T-helper 17 cell (primary cell): ENCODE results near the gene MEAF6. TPM values are rescaled to one million over a fixed set of nuclear protein-coding genes. Genes with fewer than 3 reads are reported as not detected.

Experiments
- ATAC-seq: fragments of 150-1000 bp; cut with Tn5 transposase; 2 replicates; pipeline ENCODE4 v1.10.0; 2021; ENCODE audit warnings: mild to moderate bottlenecking, moderate library complexity
- DNase-seq, 3 donors: peaks; one replicate each; pipeline versions ENCODE4 v3.0.0 to v3.0.0-alpha.2; 2020 to 2021
- H3K9me3 ChIP-seq: one replicate; pipeline ENCODE4 v1.7.0; 2013; ENCODE audit warnings: low read length, mild to moderate bottlenecking; ENCODE audit not compliant: control insufficient read depth, poor library complexity, severe bottlenecking
- H3K27ac Mint-ChIP-seq: one replicate; pipeline ENCODE4 v1.8.0; 2022; ENCODE audit warnings: mild to moderate bottlenecking, moderate library complexity, mixed read lengths
- H3K27me3 Mint-ChIP-seq: one replicate; pipeline ENCODE4 v1.8.0; 2022; ENCODE audit warnings: mixed read lengths
- H3K36me3 Mint-ChIP-seq: one replicate; pipeline ENCODE4 v1.8.0; 2022; ENCODE audit warnings: low read depth, mixed read lengths
- H3K4me1 Mint-ChIP-seq: one replicate; pipeline ENCODE4 v1.8.0; 2022; ENCODE audit warnings: mild to moderate bottlenecking, mixed read lengths
- H3K4me3 Mint-ChIP-seq: one replicate; pipeline ENCODE4 v1.8.0; 2022; ENCODE audit warnings: mild to moderate bottlenecking, moderate library complexity, mixed read lengths
- total RNA-seq, 4 donors: library from RNA in 2 of 4; stranded (reverse) in 2 of 4; gene quantifications; one replicate each; pipeline ENCODE4 v1.2.3 and lab custom pipeline; 2022 to 2026

The MEAF6 gene
- total RNA-seq, 2 donors from 2014 or later, result 54.7 to 58.0 TPM

DNA sequence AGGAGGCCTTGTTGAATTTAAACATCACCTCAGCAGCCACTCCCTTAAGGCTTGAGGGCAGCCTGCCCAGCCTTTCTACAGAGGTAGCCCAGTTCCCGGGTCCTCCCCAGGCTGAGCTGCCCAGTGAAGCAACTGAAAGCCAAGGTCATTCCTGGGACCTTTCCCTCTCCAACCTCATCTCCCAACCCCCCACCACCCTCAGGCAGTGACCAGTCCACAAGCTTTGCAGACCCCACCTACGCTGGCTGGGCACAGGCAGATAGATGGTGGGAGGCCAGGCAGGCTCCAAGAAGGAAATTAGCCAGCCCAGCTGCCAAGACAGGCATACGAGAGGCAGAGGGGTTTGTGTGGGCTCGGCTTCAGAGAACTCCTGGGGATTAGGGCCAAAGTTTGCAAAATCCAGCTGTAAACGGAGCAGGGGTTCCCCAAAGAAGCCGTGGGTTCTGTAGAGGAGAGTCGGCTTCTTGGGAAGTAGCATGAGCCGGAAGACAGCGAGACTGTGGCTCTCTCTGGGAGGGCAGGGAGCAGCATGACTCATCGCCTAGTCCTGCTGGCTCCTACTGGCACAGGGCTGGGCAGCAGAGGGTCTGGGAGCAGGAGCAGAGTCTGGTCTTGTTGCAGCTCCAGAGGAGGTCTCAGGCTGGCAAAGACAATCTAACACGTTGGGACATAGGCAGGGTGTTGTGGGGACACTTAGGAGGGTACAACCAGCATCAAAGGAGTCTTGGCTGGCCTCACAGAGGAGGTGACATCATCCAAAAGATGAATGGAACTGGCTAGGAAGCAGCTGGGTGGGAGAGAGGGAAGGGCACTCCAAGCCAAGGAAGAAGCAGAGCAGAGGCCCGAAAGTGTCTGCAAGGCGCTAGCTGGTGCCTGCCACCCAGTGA, 43.0 kb downstream of the MEAF6 start:
- peaks cover 37% of the 10 kb centered on the region for H3K4me1 Mint-ChIP-seq

DNA sequence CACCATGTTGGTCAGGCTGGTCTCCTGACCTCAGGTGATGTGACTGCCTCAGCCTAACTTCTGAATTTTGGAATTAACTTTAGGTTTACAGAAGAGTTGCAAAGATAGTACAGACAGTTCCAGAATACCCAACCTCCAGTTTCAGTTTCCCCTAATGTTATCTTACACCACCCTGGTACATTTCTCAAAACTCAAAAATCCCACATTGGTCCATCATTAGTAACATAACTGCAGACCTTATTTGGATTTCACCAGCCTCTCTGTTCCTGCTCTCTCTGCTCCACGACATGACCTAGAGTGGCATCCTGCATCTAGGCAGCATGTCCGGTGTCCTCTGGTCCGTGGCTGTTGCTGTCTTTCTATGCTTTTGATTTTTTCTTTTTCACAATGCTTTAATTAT, 45.2 kb downstream of the MEAF6 start:
- peaks cover 29% of the 10 kb centered on the region for H3K4me1 Mint-ChIP-seq
- peak overlapping the region; percentile 45 for H3K27ac Mint-ChIP-seq
- no peaks in the 10 kb centered on the region for H3K27me3 Mint-ChIP-seq
- DNase-seq, result no peak
- no peaks in the 10 kb centered on the region for H3K9me3 ChIP-seq
- ATAC-seq, result no peak
- no peaks in the 10 kb centered on the region for H3K36me3 Mint-ChIP-seq
- peak overlapping the region; percentile 47 for H3K4me3 Mint-ChIP-seq

More for the DNA sequence above, 43.0 kb downstream of the MEAF6 start:
- Mint-ChIP-seq H3K36me3 (peaks cover 5% of the 10 kb centered on the region), H3K27me3 (no peaks in the 10 kb centered on the region), H3K4me3 (peak overlapping the region; percentile 12), H3K27ac (peak overlapping the region; percentile 99)
- DNase-seq (no peak), ATAC-seq (no peak)
- H3K9me3 ChIP-seq, result no peaks in the 10 kb centered on the region

DNA sequence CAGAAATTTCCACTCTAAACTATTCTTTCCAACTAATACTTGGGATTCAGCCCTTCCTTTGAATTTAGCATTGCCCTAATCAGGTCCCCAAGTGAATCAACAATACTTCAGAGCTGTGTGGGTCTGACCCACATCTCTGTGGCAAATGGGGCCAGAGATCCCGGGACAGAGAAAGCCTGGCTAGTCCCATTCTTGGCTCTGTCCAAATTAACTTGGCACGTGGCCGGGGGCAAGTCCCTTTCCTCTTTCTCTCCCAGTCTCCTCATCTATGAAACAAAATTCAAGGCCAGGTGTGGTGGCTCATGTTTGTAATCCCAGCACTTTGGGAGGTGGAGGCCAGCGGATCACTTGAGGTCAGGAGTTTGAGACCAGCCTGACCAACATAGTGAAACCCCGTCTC, 46.5 kb downstream of the MEAF6 start:
- Mint-ChIP-seq H3K27me3 (no peaks in the 10 kb centered on the region), H3K27ac (no peak overlapping the region), H3K4me3 (no peak overlapping the region), H3K36me3 (no peaks in the 10 kb centered on the region), H3K4me1 (peaks cover 22% of the 10 kb centered on the region)
- no peak for ATAC-seq
- H3K9me3 ChIP-seq, result no peaks in the 10 kb centered on the region
- no peak for DNase-seq

DNA sequence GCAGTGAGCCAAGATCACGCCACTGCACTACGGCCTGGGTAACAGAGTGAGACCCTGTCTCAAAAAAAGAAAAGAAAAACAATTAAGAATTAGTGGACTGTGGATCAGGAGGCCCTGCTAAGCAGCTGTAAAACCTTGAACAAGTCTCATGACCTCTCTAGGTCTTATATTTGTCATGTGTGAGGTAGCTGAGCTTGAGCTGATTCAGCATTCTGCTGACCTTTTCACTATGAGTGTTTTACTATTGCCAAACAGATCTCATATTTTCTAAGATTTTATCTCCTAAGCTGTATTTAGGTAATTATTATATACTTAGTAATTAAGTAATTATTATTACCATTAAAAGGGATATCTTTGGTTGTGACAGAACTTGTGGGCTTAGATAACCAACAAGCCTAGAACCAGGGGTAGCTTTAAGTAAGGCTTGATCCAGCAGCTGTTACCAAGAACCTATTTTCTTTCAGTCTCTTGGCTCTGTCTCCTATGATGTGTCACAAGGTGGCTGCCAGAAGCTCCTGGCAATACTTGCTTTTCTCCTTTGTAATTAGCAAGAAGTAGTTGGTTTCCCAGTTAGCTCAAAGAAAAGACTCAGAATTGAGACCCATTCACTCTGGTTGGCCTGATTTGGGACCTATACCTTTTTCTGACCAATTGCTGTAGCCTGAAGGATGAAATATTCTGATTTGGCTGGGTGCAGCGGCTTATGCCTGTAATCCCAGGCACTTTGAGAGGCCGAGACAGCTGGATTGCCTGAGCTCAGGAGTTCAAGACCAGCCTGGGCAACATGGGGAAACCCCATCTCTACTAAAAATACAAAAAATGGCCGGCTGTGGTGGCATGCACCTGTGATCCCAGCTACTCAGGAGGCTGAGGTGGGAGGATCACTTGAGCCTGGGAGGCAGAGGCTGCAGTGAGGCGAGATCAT, 48.7 kb downstream of the MEAF6 start:
- Mint-ChIP-seq H3K36me3 (no peaks in the 10 kb centered on the region), H3K4me3 (no peak overlapping the region), H3K27ac (peak overlapping the region; percentile 81), H3K4me1 (peaks cover 5% of the 10 kb centered on the region), H3K27me3 (no peaks in the 10 kb centered on the region)
- ATAC-seq, result no peak
- DNase-seq, result no peak
- no peaks in the 10 kb centered on the region for H3K9me3 ChIP-seq

DNA sequence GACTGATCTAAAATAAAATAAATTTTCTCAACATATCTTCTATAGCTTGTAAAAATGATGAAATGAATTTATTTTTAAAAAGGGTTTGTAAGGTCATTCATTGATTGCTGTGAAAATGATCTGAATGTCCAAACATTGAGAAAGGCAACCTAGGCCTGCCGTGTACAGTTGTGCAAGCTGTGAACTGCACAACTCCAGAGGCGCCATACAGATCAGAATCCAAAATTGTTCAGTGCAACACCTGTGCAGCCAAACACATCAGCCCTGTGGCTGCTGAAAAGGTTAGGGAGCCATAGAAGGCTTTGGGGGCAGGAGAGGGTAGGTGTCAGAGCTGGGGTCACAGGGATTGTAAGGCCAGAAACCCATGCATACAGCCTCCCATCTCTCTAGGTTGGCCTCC, 50.1 kb downstream of the MEAF6 start:
- ATAC-seq (no peak), DNase-seq (no peak)
- Mint-ChIP-seq H3K4me1 (no peaks in the 10 kb centered on the region), H3K27ac (no peak overlapping the region), H3K27me3 (no peaks in the 10 kb centered on the region), H3K36me3 (no peaks in the 10 kb centered on the region), H3K4me3 (no peak overlapping the region)
- H3K9me3 ChIP-seq, result no peaks in the 10 kb centered on the region

DNA sequence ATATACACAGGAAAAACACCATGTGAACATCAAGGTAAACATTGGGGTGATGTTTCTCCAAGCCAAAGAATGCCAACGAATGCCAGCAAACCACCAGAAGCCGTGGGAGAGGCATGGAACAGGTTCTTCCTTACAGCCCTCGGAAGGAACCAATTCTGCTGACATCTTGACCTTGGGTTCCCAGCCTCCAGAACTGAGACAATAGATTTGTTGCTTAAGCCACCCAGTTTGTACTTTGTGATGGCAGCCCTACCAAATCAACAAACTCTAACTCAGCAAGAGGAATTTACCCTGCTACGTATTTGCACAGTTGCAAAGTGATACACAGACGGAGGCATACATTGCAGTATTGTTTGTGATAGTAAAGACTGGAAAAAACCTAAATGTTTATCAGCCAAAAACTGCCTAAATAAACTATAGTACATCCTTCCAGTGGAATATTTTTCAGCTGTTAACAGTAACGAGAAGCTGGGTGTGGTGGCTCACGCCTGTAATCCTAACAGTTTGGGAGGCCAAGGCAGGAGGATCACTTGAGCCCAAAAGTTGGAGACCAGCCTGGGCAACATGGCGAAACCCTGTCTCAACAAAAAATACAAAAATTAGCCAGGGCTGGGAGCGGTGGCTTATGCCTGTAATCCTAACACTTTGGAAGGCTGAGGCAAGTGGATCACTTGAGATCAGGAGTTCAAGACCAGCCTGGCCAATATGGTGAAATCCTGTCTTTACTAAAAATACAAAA, 52.7 kb downstream of the MEAF6 start:
- DNase-seq (no peak), ATAC-seq (no peak)
- no peak overlapping the region for H3K27ac Mint-ChIP-seq
- no peaks in the 10 kb centered on the region for H3K4me1 Mint-ChIP-seq
- H3K9me3 ChIP-seq, result no peaks in the 10 kb centered on the region
- no peaks in the 10 kb centered on the region for H3K36me3 Mint-ChIP-seq
- no peak overlapping the region for H3K4me3 Mint-ChIP-seq
- no peaks in the 10 kb centered on the region for H3K27me3 Mint-ChIP-seq

- ATAC-seq, result no peak
- no peak for DNase-seq
- no peak overlapping the region for H3K27ac Mint-ChIP-seq
Observed at GRCh38 chr1:37458551-37458950, 56.0 kb downstream of the MEAF6 start.

GRCh38 chr1:37456614-37457013, 58.0 kb downstream of the MEAF6 start:
- Mint-ChIP-seq H3K4me1 (peaks cover 5% of the 10 kb centered on the region), H3K4me3 (peak overlapping the region; percentile 66), H3K27ac (no peak overlapping the region), H3K36me3 (no peaks in the 10 kb centered on the region), H3K27me3 (no peaks in the 10 kb centered on the region)
- H3K9me3 ChIP-seq, result no peaks in the 10 kb centered on the region
- no peak for ATAC-seq
- DNase-seq, result no peak

More at GRCh38 chr1:37458551-37458950, 56.0 kb downstream of the MEAF6 start:
- no peaks in the 10 kb centered on the region for H3K27me3 Mint-ChIP-seq
- H3K36me3 Mint-ChIP-seq, result no peaks in the 10 kb centered on the region
- no peak overlapping the region for H3K4me3 Mint-ChIP-seq
- no peaks in the 10 kb centered on the region for H3K9me3 ChIP-seq
- H3K4me1 Mint-ChIP-seq, result peaks cover 5% of the 10 kb centered on the region

GRCh38 chr1:37455516-37455915, 59.0 kb downstream of the MEAF6 start:
- Mint-ChIP-seq H3K27me3 (no peaks in the 10 kb centered on the region), H3K36me3 (no peaks in the 10 kb centered on the region), H3K27ac (no peak overlapping the region), H3K4me3 (no peak overlapping the region), H3K4me1 (peaks cover 5% of the 10 kb centered on the region)
- no peak for ATAC-seq
- H3K9me3 ChIP-seq, result no peaks in the 10 kb centered on the region
- DNase-seq, result no peak

- H3K4me1 Mint-ChIP-seq, result peaks cover 12% of the 10 kb centered on the region
- H3K27ac Mint-ChIP-seq, result no peak overlapping the region
- H3K4me3 Mint-ChIP-seq, result no peak overlapping the region
- no peaks in the 10 kb centered on the region for H3K9me3 ChIP-seq
- DNase-seq (no peak), ATAC-seq (no peak)
- peaks cover 4% of the 10 kb centered on the region for H3K27me3 Mint-ChIP-seq
- no peaks in the 10 kb centered on the region for H3K36me3 Mint-ChIP-seq
Observed at GRCh38 chr1:37453647-37454046, 60.9 kb downstream of the MEAF6 start.

- Mint-ChIP-seq H3K27ac (no peak overlapping the region), H3K4me1 (peaks cover 12% of the 10 kb centered on the region), H3K36me3 (no peaks in the 10 kb centered on the region), H3K4me3 (no peak overlapping the region), H3K27me3 (peaks cover 5% of the 10 kb centered on the region)
- H3K9me3 ChIP-seq, result no peaks in the 10 kb centered on the region
- DNase-seq, result no peak
- ATAC-seq, result no peak
Observed at GRCh38 chr1:37452416-37452815, 62.1 kb downstream of the MEAF6 start.

- DNase-seq (no peak), ATAC-seq (peak; percentile 46)
- Mint-ChIP-seq H3K27me3 (peaks cover 18% of the 10 kb centered on the region), H3K4me3 (peak overlapping the region; percentile 25), H3K4me1 (peaks cover 11% of the 10 kb centered on the region), H3K36me3 (no peaks in the 10 kb centered on the region), H3K27ac (peak overlapping the region; percentile 87)
- no peaks in the 10 kb centered on the region for H3K9me3 ChIP-seq
Observed at GRCh38 chr1:37449936-37450335, 64.6 kb downstream of the MEAF6 start.
